K562 (cell line): ENCODE results near the gene SAE1. TPM values are rescaled to one million over a fixed set of nuclear protein-coding genes. Genes with fewer than 3 reads are reported as not detected.

Experiments
- BCOR ChIP-seq: fragments of 450-650 bp; IDR thresholded peaks from 2 replicates; pipeline ENCODE4 v1.6.1; 2016
- NR2C1 ChIP-seq, 2 experiments: fragments of 450-650 bp; IDR thresholded peaks; 2 replicates each; pipeline ENCODE4 v1.6.1; 2017; ENCODE audit warnings: mild to moderate bottlenecking in 2 of 2, antibody characterized with exemption in 1 of 2, inconsistent platforms in 1 of 2, missing compliant biosample characterization in 1 of 2, missing genetic modification characterization in 1 of 2
- RAD51 ChIP-seq: fragments of 450-650 bp; IDR thresholded peaks from 2 replicates; pipeline ENCODE4 v1.7.1; 2016; ENCODE audit warnings: low read depth, mild to moderate bottlenecking, borderline replicate concordance
- TBP ChIP-seq: optimal IDR thresholded peaks from 2 replicates; pipeline ENCODE3; 2011; ENCODE audit warnings: low read depth, low read length, improper control_type of control experiment
- TEAD1 ChIP-seq, 2 experiments: fragments of 450-650 bp in 1 of 2; sonication (generic) in 1 of 2; formaldehyde crosslinking; IDR thresholded peaks; 2 replicates each; pipeline versions ENCODE4 v1.4.0 to v1.8.0; 2020 to 2022; ENCODE audit warnings: mild to moderate bottlenecking in 2 of 2, missing genetic modification reagents in 1 of 2
- ZBED1 ChIP-seq: IDR thresholded peaks from 2 replicates; pipeline ENCODE4 v1.6.1; 2014
- ZKSCAN1 ChIP-seq: fragments of 150-350 bp; IDR thresholded peaks from 2 replicates; pipeline ENCODE4 v1.6.1; 2016; ENCODE audit warnings: low read depth, low read length
- ZSCAN32 ChIP-seq: fragments of 450-650 bp; formaldehyde crosslinking; IDR thresholded peaks from 2 replicates; pipeline ENCODE4 v1.4.0; 2020; ENCODE audit warnings: mild to moderate bottlenecking, moderate library complexity
- polyA plus RNA-seq, 8 experiments: library from polyadenylated mRNA; depleted of rRNA in 4 of 8; stranded (reverse) in 5 of 8; unstranded in 3 of 8; fragments of >200 nt; fragmentation: Nextera tagmentation in 2 of 8; fragmentation: Illumina TruSeq in 1 of 8; extraction: Ambion mirVana in 2 of 8; extraction: Trizol in 1 of 8; gene quantifications; 2 replicates each; pipeline versions ENCODE4 v1.2.1 to v1.2.3, GENCODE V29; 2011 to 2014; ENCODE audit warnings: inconsistent platforms in 1 of 8, missing spikeins in 1 of 8
- total RNA-seq, 7 experiments: library from RNA; depleted of rRNA in 6 of 7; stranded (reverse); fragments of >200 nt in 6 of 7; fragmentation: Illumina TruSeq in 2 of 7; extraction: Trizol in 2 of 7; gene quantifications; 2 replicates each; pipeline versions ENCODE4 v1.2.1 to v1.2.3, GENCODE V29; 2011 to 2021; ENCODE audit warnings: low replicate concordance in 1 of 7
- TF ChIP-seq, protein P1 (sequence below): sonication (generic); formaldehyde crosslinking; IDR thresholded peaks from 2 replicates; pipeline ENCODE4 v1.8.0; 2022; ENCODE audit warnings: mild to moderate bottlenecking, missing genetic modification reagents, borderline replicate concordance
- TF ChIP-seq, protein P2 (sequence below), 2 experiments: fragments of 450-650 bp; formaldehyde crosslinking in 1 of 2; IDR thresholded peaks; 2 replicates each; pipeline versions ENCODE4 v1.4.0 to v1.6.1; 2014 to 2020; ENCODE audit warnings: mild to moderate bottlenecking in 2 of 2, borderline replicate concordance in 1 of 2, low read depth in 1 of 2
- TF ChIP-seq, protein P3 (sequence below): fragments of 450-650 bp; formaldehyde crosslinking; IDR thresholded peaks from 2 replicates; pipeline ENCODE4 v1.4.0; 2020; ENCODE audit warnings: mild to moderate bottlenecking, moderate library complexity
- TF ChIP-seq, protein P4 (sequence below): fragments of 450-650 bp; IDR thresholded peaks from 2 replicates; pipeline ENCODE4 v1.6.1; 2016; ENCODE audit warnings: antibody characterized with exemption

SAE1 gene
- total and polyA plus RNA-seq, 9 of the 15 experiments (the other 6 are each of a cell fraction or from before 2014, with no cell fraction given): 82.8 to 299 (median 217) TPM

DNA sequence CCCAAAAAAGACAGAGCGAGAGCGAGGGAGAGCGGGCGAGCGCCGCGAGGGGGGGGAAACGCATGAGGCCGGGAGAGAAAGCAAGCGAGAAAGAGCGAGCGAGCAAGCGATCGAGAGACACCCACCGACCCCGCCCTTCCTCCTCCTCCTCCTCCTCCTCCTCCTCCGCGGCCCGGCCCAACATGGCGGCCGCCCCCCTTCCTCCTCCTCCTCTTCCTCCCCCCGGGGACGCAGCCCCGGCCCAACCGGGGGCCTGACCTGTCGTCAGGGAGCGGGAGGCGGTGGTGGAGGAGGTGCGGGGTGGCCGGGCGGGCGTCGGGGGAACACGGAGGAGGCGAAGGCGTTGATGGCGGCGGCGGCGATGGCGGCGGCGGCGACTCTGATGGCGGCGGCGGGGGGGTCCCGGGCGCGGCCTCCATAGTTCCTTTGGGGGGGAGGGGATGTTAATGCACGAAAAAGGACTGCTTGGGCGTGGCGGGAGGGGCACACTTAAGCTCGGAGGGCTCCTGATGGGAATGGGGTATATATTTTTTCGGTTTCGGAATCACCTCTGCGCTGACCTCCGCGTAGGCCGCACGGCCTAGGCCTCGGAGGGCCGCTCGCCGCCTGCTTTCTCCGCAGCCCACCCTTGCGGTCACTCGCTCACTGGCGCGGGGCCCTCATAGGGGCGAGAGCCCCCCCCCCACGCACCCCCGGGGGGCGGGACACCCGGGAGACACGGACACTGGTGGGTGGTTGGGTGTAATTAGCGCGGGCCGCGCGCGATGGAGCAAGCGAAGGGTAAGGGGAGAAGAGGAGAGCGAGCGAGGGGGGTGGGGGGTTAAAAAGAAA, 18.3 kb upstream of the SAE1 start (continued):
- TF ChIP-seq TEAD1 (CRISPR knock-in tag; IDR thresholded peaks at IDR 0.05) (0 out of 4 replicates have a peak, but pooled peaks of 1 of the 2 experiments have one; percentile 16), ZBED1 (peak; percentile 57; the same call in 1 of the 2 replicates), BCOR (no peak), RAD51 (no peak), TBP (no peak), ZKSCAN1 (0 out of 2 replicates have a peak, but pooled peaks have one; percentile 31), NR2C1 (IDR thresholded peaks at IDR 0.05) (peak; percentile 8; the same call in 1 of the 2 replicates), NR2C1 (tag; IDR thresholded peaks at IDR 0.05) (no peak; the same call in 1 of the 2 replicates), ZSCAN32 (no peak)
- TF ChIP-seq, protein P1, sequence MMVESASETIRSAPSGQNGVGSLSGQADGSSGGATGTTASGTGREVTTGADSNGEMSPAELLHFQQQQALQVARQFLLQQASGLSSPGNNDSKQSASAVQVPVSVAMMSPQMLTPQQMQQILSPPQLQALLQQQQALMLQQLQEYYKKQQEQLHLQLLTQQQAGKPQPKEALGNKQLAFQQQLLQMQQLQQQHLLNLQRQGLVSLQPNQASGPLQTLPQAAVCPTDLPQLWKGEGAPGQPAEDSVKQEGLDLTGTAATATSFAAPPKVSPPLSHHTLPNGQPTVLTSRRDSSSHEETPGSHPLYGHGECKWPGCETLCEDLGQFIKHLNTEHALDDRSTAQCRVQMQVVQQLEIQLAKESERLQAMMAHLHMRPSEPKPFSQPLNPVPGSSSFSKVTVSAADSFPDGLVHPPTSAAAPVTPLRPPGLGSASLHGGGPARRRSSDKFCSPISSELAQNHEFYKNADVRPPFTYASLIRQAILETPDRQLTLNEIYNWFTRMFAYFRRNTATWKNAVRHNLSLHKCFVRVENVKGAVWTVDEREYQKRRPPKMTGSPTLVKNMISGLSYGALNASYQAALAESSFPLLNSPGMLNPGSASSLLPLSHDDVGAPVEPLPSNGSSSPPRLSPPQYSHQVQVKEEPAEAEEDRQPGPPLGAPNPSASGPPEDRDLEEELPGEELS (CRISPR knock-in tag): peak; percentile 70; the same call in 1 of the 2 replicates
- TF ChIP-seq, protein P2, sequence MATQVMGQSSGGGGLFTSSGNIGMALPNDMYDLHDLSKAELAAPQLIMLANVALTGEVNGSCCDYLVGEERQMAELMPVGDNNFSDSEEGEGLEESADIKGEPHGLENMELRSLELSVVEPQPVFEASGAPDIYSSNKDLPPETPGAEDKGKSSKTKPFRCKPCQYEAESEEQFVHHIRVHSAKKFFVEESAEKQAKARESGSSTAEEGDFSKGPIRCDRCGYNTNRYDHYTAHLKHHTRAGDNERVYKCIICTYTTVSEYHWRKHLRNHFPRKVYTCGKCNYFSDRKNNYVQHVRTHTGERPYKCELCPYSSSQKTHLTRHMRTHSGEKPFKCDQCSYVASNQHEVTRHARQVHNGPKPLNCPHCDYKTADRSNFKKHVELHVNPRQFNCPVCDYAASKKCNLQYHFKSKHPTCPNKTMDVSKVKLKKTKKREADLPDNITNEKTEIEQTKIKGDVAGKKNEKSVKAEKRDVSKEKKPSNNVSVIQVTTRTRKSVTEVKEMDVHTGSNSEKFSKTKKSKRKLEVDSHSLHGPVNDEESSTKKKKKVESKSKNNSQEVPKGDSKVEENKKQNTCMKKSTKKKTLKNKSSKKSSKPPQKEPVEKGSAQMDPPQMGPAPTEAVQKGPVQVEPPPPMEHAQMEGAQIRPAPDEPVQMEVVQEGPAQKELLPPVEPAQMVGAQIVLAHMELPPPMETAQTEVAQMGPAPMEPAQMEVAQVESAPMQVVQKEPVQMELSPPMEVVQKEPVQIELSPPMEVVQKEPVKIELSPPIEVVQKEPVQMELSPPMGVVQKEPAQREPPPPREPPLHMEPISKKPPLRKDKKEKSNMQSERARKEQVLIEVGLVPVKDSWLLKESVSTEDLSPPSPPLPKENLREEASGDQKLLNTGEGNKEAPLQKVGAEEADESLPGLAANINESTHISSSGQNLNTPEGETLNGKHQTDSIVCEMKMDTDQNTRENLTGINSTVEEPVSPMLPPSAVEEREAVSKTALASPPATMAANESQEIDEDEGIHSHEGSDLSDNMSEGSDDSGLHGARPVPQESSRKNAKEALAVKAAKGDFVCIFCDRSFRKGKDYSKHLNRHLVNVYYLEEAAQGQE (IDR thresholded peaks at IDR 0.05; ENCODE audit: borderline replicate concordance): no peak
- TF ChIP-seq, protein P2 (CRISPR knock-in tag; IDR thresholded peaks at IDR 0.05; ENCODE audit: low read depth): peak; percentile 75
- TF ChIP-seq, protein P3, sequence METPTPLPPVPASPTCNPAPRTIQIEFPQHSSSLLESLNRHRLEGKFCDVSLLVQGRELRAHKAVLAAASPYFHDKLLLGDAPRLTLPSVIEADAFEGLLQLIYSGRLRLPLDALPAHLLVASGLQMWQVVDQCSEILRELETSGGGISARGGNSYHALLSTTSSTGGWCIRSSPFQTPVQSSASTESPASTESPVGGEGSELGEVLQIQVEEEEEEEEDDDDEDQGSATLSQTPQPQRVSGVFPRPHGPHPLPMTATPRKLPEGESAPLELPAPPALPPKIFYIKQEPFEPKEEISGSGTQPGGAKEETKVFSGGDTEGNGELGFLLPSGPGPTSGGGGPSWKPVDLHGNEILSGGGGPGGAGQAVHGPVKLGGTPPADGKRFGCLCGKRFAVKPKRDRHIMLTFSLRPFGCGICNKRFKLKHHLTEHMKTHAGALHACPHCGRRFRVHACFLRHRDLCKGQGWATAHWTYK (CRISPR knock-in tag): 0 out of 2 replicates have a peak, but pooled peaks have one; percentile 61
- TF ChIP-seq, protein P4, sequence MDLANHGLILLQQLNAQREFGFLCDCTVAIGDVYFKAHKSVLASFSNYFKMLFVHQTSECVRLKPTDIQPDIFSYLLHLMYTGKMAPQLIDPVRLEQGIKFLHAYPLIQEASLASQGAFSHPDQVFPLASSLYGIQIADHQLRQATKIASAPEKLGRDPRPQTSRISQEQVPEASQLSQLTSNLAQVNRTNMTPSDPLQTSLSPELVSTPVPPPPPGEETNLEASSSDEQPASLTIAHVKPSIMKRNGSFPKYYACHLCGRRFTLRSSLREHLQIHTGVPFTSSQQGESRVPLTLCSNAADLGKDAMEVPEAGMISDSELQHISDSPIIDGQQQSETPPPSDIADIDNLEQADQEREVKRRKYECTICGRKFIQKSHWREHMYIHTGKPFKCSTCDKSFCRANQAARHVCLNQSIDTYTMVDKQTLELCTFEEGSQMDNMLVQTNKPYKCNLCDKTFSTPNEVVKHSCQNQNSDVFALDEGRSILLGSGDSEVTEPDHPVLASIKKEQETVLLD: peak; percentile 92
